CD4-positive, alpha-beta T cell treated with Interleukin-6 at 100 ng/mL for 8 hours (primary cell): Measurements from ENCODE around the gene CPLX1.
"Not testable (repeated sequence)": the region's sequence is repeated elsewhere in the genome, so short reads cannot be mapped to it uniquely, and the experiment has no call there.

Source experiments
- DNase-seq: peaks from one replicate; pipeline ENCODE4 v3.0.0-alpha.2; 2020; ENCODE audit warnings: mixed read lengths, low spot score

Gene CPLX1

DNA sequence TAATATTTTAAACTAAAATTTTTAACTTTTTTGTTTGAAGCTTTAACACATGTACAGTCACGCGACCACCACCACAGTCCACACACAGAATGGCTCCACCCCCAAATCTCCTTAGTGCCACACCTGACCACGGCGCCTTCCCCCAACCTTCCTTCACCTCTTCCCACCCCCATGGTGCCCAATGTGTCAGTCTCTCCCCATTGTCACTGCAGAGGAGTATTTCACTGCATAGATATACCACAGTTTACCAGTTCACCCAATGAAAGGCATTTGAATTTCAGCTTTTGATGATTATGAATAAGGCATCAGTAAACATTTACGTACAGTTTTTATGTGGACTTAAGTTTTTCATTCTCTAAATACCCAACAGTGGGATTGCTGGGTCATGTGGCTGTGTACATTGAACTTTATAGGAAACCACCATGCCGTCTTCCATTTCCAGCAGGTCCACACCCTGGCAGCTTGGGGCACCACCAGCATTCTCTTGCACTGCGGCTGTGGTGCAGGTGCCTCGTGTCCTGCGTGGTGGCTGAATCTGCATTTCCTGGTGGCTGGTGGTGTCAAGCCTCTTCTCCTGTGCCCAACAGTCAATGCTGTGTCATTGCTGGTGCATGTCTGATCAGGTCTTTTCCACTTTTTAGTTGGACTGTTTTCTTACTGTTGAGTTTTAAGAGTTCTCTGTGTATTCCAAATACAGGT, 49.0 kb downstream of the CPLX1 start:
- no peak for DNase-seq

DNA sequence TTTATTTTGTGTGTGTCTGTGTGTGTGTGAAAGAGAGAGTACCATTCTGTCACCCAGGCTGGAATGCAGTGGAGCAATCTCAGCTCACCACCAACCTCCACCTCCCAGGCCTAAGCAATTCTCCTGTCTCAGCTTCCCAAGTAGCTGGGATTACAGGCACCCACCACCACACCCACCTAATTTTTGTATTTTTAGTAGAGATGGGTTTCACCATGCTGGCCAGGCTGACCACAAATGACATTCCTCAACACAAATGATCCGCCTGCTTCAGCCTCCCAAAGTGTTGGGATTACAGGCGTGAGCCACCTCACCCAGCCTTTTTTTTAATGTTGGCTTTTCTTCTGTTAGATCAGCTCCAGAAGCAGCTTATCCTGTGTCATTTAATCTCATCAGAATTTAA, 50.4 kb downstream of the CPLX1 start:
- DNase-seq: not testable (repeated sequence)

DNA sequence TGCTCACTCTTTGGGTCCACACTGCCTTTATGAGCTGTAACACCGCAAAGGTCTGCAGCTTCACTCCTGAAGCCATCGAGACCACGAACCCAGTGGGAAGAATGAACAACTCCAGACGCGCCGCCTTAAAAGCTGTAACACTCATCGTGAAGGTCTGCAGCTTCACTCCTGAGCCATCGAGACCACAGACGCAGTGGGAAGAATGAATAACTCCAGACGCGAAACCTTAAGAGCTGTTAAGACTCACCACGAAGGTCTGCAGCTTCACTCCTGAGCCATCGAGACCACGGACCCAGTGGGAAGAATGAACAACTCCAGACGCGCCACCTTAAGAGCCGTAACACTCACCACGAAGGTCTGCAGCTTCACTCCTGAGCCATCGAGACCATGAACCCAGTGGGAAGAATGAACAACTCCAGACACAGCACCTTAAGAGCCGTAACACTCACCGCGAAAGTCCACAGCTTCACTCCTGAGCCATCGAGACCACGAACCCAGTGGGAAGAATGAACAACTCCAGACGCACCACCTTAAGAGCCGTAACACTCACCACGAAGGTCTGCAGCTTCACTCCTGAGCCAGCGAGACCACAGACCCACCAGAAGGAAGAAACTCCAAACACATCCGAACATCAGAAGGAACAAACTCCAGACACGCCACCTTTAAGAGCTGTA, 51.4 kb downstream of the CPLX1 start:
- not testable (repeated sequence) for DNase-seq

DNA sequence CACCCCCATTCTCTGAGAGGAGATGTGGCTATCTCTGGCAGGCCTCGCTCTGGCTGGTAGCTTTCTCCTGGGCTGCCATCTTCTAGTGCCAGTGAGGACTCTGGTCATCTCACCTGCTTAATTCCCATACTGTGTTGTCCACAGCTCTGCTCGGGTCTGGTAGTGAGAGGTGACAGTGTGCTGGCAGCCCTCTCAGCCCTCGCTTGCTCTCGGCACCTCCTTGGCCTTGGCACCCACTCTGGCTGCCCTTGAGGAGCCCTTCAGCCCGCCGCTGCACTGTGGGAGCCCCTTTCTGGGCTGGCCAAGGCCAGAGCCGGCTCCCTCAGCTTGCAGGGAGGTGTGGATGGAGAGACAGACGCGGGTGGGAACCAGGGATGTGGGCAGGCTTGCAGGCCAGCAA, 52.7 kb downstream of the CPLX1 start:
- DNase-seq: no peak

DNA sequence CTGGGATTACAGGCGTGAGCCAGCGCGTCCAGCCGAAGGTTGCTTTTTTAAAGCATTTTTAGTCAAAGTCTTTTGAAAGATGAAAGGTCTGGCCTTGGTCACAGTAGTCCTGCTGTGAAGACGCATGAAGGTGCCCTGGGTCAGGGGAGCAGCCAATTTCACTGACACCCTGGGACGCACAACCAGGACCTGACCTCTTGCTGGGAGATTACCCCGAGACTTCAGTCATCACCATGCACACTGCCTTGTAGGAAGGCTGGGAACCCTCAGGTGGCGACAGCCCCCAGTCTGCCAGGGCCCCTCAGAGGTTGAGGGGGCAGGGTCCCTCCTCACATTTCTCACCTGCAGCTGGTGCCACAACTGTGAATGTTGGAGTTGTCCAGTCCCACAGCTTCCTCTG, 53.2 kb downstream of the CPLX1 start:
- DNase-seq: no peak

DNA sequence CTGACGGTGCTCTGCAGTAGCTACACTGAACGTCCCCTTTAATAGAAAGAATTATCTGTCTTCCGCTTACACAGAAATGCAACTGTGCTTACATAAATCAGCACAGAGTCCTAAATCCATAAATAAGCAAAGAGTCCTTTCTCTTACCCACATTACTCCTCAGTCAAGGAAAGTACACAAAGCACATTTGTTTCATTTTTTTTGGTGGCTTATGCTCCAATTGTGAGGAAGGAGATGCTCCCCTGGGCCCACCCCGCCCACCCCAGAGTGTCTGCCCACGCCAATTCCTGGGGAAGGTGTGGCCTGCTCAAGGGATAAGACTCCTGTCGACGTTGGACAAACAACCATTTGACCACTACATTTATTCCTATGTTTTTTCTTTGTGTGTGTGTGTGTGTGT, 53.8 kb downstream of the CPLX1 start:
- no peak for DNase-seq

DNA sequence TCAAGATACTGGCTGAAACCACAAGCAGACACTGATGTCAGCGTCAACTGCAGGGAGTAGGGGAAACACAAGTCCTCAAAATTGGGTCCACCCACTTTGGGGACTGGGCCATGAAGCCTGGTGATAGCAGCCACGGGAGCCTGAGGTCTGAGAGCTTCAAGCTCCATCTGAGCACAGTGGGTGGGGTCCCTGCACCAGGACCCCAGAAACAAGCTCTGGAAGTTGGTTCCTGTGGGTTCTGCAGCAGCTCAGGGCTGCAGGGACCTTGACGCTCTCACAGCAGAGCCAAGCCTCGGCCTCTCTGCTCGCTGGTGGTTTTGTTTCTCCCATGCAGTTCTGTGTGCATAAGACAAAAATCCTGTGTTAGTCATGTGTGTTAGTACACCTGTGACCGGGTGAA, 54.5 kb downstream of the CPLX1 start:
- DNase-seq: no peak

DNA sequence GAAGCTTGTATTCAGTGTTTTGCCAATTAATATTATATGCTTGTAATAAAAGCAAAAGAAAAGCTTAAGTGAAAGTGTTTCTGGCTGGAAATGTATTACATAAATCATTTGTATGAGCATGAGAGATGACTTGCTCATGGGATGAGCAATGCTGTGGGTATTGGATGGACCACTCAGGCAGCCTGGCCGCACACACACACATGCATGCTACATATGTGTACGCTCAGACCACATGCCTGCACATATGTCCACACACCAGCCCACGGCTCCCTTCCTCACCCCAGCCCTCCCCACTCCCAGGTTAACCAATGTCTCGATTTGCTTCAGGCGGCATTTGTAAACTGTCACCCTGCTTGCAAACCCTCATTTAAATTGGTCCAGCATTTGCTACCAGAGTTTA, 55.9 kb downstream of the CPLX1 start:
- DNase-seq: no peak

DNA sequence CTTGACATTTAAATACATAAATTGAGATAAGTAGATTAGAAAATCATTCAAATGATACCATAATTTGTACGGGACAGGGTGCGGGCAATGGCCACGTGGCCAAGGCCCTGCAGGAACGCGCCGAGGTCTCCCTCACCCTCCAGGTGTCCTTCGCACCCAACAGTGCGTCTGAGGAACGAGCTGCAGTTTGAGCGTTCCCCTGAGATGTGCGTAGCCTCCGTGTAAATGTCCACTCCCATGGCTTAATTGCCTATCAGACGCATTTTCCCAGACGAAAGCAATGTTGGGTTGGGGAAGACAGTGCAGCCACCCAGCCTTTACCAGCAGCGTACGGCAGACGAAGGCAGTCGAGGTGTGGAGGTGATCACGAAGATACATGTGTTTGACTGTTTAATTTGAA, 56.4 kb downstream of the CPLX1 start:
- DNase-seq: no peak

DNA sequence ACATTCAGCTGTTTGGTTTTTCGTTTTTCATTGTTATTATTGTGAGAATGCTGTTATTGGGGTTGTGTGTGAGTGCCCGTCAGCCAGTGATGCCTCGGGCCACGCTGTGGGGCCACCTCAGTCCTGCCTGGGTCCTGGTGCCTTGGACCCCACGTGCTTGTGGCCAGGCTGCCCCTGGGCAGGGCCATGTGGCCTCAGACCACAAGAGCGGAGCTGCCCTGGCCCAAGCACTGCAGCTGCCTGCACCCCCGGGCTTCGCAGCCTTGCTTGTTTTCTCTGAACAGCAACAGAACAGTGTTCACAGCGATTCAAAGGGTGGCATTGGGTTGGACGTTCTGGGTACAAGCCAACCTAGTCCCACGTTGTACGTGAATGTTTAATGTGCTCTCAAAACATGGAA, 56.9 kb downstream of the CPLX1 start:
- DNase-seq: no peak

DNA sequence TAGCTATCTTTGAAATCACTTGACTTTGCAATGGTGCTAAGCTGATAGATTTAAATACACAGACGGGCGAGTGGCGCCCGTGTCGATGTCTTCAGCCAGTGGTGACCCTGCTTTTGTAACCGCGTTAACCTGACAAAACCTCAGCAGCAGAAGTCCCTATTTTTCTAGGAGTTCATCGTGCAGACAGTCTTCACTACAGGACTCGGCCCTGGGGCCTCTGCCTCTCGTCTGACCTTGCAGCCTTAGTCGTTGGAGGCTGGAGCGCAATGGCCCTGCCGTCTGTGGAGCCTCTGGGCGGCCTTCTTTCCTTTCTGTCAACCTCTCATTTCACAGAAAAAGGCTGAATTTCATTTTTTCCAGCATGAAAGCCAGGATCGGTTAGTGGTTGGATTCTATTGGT, 57.9 kb downstream of the CPLX1 start:
- no peak for DNase-seq

DNA sequence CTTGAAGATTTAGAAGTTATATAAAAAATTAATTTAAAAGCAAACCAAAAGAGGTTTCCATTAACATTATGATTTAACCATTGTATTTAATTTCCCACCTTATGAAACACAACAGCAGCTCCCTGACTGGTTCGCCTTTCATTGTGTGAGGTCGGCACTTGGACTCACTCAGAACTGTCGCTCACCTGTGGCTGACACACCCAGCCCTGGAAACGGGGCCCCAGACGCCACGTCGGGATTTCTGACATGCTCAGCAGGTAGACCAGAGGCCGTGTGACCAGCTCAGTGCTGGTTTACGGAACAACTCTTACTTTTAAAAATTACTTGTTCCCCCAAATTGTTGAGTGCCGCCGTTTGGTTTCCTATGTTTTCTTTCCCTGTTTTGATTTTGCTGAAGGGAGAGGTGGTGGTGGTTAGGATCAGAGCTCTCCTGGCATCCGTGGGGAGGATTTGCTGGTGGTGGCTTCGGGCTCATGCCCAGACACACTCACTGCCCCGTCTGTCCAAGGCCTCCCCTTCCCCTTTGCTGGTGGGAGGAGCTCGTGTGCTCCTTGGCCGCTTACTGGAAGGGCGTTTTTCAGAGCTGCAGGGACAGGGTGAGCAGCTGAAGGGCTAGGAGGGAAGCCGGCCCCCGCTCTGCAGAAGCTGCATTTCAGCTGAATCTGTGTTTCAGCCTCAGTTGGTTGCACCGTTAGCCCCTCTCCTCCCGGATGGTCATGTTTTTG, 59.2 kb downstream of the CPLX1 start:
- DNase-seq: no peak

DNA sequence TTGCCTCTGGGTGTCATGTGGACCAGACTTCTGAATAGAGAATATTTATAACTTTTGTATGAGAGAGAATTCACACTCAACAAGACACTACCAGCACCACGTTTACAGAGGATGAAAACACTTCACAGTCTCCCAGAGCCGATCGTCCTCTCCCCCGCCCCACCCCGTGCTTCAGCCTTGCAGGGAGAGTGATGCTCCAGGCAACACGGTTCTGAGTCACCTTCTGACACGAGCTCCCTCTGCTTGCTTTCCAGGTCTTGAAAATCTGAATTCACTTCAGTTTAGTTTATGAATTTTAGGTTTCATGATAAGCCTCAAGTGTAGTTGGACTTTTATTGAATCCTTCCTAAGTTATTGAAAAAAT, 59.8 kb downstream of the CPLX1 start:
- DNase-seq: no peak

DNA sequence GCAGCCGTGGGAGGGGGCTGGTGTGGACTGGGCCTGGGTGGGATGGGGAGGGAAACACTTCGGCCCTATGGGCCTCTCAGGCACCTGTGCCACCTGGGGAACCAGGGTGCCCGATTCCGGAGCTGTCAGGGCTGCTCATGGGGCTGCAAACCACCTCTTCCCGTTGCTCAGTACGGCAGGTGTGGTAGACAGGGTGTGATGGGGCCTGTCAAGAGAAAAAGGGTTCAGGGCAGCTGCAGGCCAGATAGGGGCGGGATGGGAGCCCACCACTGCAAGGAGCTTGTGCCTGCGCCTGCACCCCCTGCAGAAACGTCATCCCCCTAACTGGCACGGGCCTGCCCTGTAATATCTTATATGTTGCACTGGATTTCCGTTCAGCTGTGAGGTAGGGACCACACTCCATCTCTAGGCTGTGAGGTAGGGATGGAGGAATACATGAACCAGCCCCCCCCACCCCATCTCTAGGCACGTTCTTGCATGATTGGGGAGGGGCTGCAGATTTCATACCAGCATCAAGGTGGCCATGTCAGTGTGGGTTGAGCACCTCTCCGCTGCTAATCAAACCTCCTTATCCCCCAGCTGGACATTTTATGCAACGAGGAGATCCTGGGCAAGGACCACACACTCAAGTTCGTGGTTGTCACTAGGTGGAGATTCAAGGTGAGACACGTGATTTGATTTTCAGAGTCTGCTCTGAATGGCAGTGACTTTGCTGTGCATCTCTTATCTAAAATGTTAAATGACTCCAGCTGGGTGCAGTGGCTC, 61.3 kb downstream of the CPLX1 start:
- DNase-seq: no peak

DNA sequence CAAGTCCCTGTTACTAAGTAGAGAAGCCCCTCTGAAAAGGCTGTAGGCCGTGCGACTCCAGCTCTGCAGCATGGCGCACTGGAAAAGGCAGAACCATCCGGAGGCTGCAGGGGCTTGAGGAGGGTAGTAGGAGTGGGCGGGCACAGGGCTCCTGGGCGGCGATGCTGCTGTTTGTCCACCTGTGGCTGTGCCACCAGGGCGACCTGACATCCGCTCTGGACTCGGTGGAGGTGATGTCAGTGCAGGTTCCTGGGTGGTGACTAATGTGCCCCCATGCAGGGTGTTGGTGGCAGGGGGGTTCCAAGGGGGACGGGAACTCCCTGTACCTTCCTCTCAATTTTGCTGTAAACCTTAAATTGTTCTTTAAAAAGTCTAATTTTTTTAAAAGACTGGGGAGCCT, 62.0 kb downstream of the CPLX1 start:
- no peak for DNase-seq

DNA sequence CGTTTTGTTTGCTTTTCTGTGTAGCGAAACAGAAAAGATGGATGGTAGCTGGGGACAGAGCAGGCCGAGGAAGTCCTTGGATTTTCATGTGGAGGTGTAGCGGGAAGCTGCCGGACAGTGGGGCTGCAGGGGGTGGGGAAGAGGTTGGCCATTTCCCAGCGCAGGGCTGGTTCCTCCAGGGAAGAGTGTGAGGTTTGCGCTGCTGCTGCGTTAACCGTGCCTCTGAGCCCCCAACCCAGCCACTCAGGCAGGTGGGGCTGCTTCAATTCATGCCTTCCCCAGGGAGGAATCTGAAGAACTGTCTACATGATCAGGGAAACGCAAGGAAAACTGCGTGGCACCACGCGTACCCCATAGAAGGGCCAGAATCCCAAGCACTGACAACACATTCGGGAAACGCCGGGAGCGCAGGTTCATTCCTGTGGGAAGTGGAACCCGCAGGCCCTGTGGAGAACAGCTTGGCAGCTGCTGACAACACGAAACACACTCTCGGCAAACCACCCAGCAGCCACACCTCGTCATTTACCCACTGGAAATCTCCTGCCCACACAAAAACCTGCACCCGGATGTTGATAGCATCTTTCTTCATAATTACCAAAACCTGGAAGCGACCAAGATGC, 62.6 kb downstream of the CPLX1 start:
- no peak for DNase-seq

DNA sequence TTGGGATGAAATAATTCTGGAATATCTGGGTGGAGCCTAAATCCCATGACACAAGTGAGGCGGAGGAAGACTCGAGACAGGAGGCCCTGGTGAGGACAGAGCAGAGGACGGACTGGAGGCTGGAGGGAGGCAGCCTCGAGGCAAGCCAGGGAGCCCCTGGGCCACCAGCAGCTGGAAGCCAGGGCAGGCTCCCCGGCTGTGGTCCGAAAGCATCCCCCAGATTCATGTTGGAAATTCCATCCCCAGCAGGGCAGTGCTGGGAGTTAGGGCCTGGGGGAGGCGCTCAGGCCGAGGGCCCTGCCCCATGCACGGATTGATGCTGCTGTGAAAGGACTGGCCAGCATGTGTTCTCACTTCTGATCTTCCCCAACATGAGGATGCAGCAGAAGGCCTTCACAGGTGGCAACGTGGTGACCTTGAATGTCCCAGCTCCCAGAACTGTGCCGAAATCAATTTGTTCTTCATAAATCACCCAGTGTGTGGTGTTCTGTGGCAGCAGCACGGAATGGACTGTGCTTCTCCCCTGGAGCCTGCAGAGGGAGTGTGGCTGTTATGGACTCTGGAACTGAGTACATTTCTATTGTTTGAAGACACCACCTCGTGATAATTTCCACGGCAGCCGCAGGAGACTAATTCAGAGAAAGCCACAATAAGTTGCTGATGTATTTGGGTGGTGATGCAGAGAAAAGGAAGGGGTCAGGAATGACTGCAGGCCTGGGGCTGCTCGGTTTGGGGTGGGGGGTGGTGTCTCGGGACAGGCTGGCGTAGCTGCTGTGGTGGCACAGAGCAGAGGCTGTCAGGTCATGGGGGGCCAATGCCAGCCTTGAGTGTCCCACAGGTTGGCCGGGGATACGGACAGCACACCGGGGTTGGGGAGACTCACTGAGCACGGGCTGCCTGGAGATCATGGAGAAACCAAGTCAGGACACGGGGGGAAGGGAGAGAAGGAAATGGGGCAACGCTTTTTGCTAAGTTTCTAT, 63.4 kb downstream of the CPLX1 start:
- no peak for DNase-seq

DNA sequence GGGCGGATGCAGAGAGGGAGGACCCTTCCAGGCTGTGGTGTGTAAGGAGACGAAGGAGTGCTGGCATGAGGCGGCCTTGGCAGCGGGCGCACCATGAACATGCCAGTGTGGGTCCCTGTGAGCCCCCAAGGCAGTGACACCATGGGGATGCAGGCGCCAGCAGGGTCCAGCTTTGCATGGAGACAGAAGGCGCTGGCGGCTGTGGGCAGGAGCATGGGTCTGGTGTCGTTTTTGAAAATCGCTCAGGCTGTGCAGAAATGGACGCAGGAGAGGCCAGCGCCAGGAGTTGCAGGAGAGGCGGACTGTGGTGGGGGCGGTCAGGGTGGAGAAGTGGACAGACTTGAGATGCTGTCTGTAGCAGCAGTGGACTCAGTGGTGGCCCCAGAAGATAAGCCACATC, 64.2 kb downstream of the CPLX1 start:
- DNase-seq: no peak

DNA sequence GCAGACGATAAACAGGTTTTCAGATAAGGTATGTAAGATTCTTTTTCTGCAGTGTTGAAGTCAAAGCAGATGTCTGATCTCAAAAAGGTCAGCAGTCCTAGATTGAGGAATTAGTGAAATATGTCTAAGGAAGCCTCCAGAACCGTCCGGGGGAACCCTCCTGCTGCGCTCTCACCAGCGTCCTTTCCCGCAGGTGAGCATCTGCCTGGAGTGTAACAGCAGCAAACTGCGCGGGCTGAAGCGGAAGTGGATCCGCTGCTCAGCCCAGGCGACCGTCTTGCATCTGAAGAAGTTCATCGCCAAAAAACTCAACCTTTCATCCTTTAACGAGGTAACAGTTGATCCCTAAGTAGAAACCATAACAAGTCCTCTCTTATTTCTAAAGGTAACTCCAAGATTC, 64.8 kb downstream of the CPLX1 start:
- DNase-seq: no peak

DNA sequence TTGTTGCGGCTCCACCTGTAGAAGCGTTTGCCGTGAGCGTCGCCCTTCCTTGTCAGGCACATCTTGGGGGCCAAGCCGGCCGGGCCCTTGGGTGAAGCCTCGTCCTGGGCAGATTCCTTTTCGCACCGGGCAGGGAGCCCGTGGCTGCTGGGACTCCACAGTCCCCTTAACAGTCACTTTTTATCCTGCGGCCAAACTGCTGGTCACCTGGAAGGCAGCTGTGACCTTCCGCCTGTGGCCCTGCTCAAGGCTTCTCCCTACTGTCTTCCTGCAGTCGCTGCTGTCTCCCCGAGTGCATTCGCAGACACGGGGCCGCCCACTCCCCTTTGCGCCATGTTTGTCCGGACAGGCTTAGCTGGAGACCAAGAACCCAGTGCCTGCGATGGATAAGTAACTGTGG, 65.3 kb downstream of the CPLX1 start:
- no peak for DNase-seq

DNA sequence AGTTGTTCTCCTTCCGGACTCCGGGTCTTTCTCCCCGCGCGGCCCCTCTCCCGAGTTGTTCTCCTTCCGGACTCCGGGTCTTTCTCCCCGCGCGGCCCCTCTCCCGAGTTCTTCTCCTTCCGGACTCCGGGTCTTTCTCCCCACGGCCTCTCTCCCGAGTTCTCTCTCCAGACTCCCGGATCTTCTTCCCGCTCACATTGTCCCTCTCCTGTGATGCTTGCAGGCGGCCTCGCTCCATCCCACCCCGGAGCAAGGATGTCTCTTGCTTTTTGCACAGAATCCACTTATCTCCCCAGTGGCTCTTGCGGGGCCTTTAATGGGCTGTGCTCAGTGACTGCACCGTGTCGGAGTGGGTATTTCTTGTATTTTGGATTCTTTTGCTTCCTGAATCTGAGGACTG, 66.1 kb downstream of the CPLX1 start:
- not testable (repeated sequence) for DNase-seq
